ENCODE results near the gene AQP10. TPM values are rescaled to one million over a fixed set of nuclear protein-coding genes. Genes with fewer than 3 reads are reported as not detected.

The AQP10 gene
- total RNA-seq, 5 donors from 2014 or later (not counting 1 experiment from before 2014, with no cell fraction given): not detected

GRCh38 chr1:154329152-154329521 lies 8.2 kb downstream of the AQP10 start:
- H3K4me1 ChIP-seq (ENCODE audit: control insufficient read depth in 1 of 2, extremely low read depth in 1 of 2, insufficient read depth in 2 of 2, low read length in 2 of 2): peaks cover 36 to 73% of the 10 kb centered on the region in 2 experiments
- Mint-ChIP-seq H3K27me3 (no peaks in the 10 kb centered on the region), H3K27ac (peak overlapping the region; percentile 87 to 94), H3K9me3 (no peaks in the 10 kb centered on the region), H3K4me3 (peak overlapping the region; percentile 77 to 94 (median 80)), H3K36me3 (peaks cover 30% of the 10 kb centered on the region), H3K4me1 (peaks cover 67 to 76% (median 73%) of the 10 kb centered on the region in 3 donors)
- CTCF ChIA-PET: interaction anchor here in 1 of 2 donors (0.6 to 2.5 kb wide), 6 partner anchors 9 to 143 kb away, joined by 3 to 8 read pairs (median 3); no protein-coding TSS in a partner anchor
- peak overlapping the region; percentile 62 to 76 for H3K4me3 ChIP-seq (ENCODE audit: control insufficient read depth in 1 of 2, extremely low read depth in 1 of 2, low read length in 1 of 2)
- no peak for ATAC-seq (replicated peaks in 1 of 4)
- peak overlapping the region; percentile 75 for H3K27ac ChIP-seq (ENCODE audit: low read length)
- H3K9me3 ChIP-seq: no peaks in the 10 kb centered on the region
- peaks cover 12 to 37% of the 10 kb centered on the region in 2 donors for H3K36me3 ChIP-seq (ENCODE audit: control insufficient read depth in 2 of 2, extremely low read depth in 1 of 2, insufficient read depth in 1 of 2, low read length in 1 of 2)
- H3K27me3 ChIP-seq (replicated peaks in 1 of 2; ENCODE audit: control insufficient read depth in 2 of 2, extremely low read depth in 1 of 2, insufficient read depth in 2 of 2, low read length in 1 of 2): peaks cover 0 to 2% of the 10 kb centered on the region in 2 experiments
- POLR2A ChIA-PET: interaction anchor here (0.5 to 0.7 kb wide), 2 partner anchors 12 to 845 kb away, joined by 3 to 5 read pairs; no protein-coding TSS in a partner anchor
- WGBS (ENCODE audit: insufficient coverage): 70% methylated on average over 6 of the region's 6 CpGs
- DNase-seq: peak in 2 of 35 experiments; percentile 24 to 36

DNA sequence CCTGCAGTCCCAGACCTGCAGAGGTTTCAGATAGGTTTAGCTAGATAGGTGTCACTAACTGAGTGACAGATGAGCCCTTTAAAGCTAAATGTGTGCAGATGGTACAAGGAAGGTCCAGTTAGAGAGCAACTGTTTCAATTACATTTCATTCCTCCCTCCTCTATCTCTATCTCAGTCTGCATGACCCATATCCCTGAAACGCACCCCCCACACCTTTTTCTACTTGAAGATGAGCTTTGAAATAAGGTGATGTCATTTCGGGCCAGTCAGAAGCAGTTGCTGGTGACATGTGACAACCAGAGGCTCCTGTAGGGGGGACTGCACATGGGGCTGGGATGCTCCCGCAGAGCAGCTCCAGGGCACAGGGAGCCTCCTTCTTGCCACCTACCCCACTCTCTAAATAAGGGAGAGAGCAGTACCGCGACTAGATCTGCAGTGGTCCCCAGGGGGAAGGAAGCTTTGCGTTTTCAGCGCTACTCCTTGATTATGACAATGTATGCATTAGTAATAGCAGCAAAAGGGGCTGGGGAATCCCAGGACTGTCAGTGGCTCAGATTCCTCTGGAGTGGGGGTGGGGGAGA lies 8.7 kb downstream of the AQP10 start:
- peak overlapping the region; percentile 75 for H3K27ac ChIP-seq (ENCODE audit: low read length)
- H3K4me3 ChIP-seq (ENCODE audit: control insufficient read depth in 1 of 2, extremely low read depth in 1 of 2, low read length in 1 of 2): peak overlapping the region; percentile 62 to 76
- CTCF ChIA-PET: interaction anchor here in 1 of 2 donors (0.6 to 2.5 kb wide), 7 partner anchors 8 to 142 kb away, joined by 3 to 8 read pairs (median 3); no protein-coding TSS in a partner anchor

GRCh38 chr1:154330669-154331068 lies 9.8 kb downstream of the AQP10 start:
- peaks cover 78 to 88% (median 83%) of the 10 kb centered on the region in 3 donors for H3K4me1 Mint-ChIP-seq
- H3K9me3 Mint-ChIP-seq: no peaks in the 10 kb centered on the region
- H3K4me3 Mint-ChIP-seq: peak overlapping the region; percentile 29 to 94 (median 40)
- ChIA-PET CTCF (interaction anchor here in 1 of 2 donors (0.6 to 1.5 kb wide), 4 partner anchors 12 to 1729 kb away, joined by 3 to 6 read pairs (median 4); no protein-coding TSS in a partner anchor), POLR2A (no interaction called here)
- DNase-seq (peak in 1 of 35 experiments; percentile 42), ATAC-seq (replicated peaks in 1 of 4) (no peak)
- Histone ChIP-seq H3K9me3 (no peaks in the 10 kb centered on the region), H3K4me3 (ENCODE audit: control insufficient read depth in 1 of 2, extremely low read depth in 1 of 2, low read length in 1 of 2) (peak overlapping the region; percentile 0 to 62), H3K27me3 (replicated peaks in 1 of 2; ENCODE audit: control insufficient read depth in 2 of 2, extremely low read depth in 1 of 2, insufficient read depth in 2 of 2, low read length in 1 of 2) (no peaks in the 10 kb centered on the region), H3K27ac (ENCODE audit: low read length) (peak overlapping the region; percentile 75), H3K36me3 (ENCODE audit: control insufficient read depth in 2 of 2, extremely low read depth in 1 of 2, insufficient read depth in 1 of 2, low read length in 1 of 2) (peaks cover 12 to 48% of the 10 kb centered on the region in 2 donors), H3K4me1 (ENCODE audit: control insufficient read depth in 1 of 2, extremely low read depth in 1 of 2, insufficient read depth in 2 of 2, low read length in 2 of 2) (peaks cover 43 to 82% of the 10 kb centered on the region in 2 experiments)
- peaks cover 36% of the 10 kb centered on the region for H3K36me3 Mint-ChIP-seq
- no peaks in the 10 kb centered on the region for H3K27me3 Mint-ChIP-seq
- peak overlapping the region; percentile 87 to 94 for H3K27ac Mint-ChIP-seq

More for the DNA sequence above, 8.7 kb downstream of the AQP10 start:
- H3K36me3 Mint-ChIP-seq: peaks cover 33% of the 10 kb centered on the region
- no peaks in the 10 kb centered on the region for H3K27me3 Mint-ChIP-seq
- peak overlapping the region; percentile 87 to 94 for H3K27ac Mint-ChIP-seq
- peaks cover 12 to 42% of the 10 kb centered on the region in 2 donors for H3K36me3 ChIP-seq (ENCODE audit: control insufficient read depth in 2 of 2, extremely low read depth in 1 of 2, insufficient read depth in 1 of 2, low read length in 1 of 2)
- H3K27me3 ChIP-seq (replicated peaks in 1 of 2; ENCODE audit: control insufficient read depth in 2 of 2, extremely low read depth in 1 of 2, insufficient read depth in 2 of 2, low read length in 1 of 2): peaks cover 0 to 2% of the 10 kb centered on the region in 2 experiments
- H3K4me1 ChIP-seq (ENCODE audit: control insufficient read depth in 1 of 2, extremely low read depth in 1 of 2, insufficient read depth in 2 of 2, low read length in 2 of 2): peaks cover 36 to 73% of the 10 kb centered on the region in 2 experiments
- H3K4me3 Mint-ChIP-seq: peak overlapping the region; percentile 77 to 94 (median 80)
- no peaks in the 10 kb centered on the region for H3K9me3 ChIP-seq
- WGBS (ENCODE audit: insufficient coverage): 39% methylated on average over 2 of the region's 7 CpGs
- H3K4me1 Mint-ChIP-seq: peaks cover 67 to 77% (median 73%) of the 10 kb centered on the region in 3 donors
- ATAC-seq (replicated peaks in 1 of 4): peak in 1 of 4 experiments; percentile 9
- POLR2A ChIA-PET: interaction anchor here (0.5 to 0.7 kb wide), 5 partner anchors 8 to 845 kb away, joined by 3 to 7 read pairs (median 3); no protein-coding TSS in a partner anchor
- no peaks in the 10 kb centered on the region for H3K9me3 Mint-ChIP-seq
- peak in 11 of 35 experiments; percentile 24 to 63 (median 39) for DNase-seq

GRCh38 chr1:154334079-154335024 lies 13.5 kb downstream of the AQP10 start:
- peaks cover 56% of the 10 kb centered on the region for H3K36me3 Mint-ChIP-seq
- H3K9me3 Mint-ChIP-seq: no peaks in the 10 kb centered on the region
- H3K4me3 Mint-ChIP-seq: peak overlapping the region in 1 of 3 donors; percentile 54
- Histone ChIP-seq H3K27me3 (replicated peaks in 1 of 2; ENCODE audit: control insufficient read depth in 2 of 2, extremely low read depth in 1 of 2, insufficient read depth in 2 of 2, low read length in 1 of 2) (no peaks in the 10 kb centered on the region), H3K4me3 (ENCODE audit: control insufficient read depth in 1 of 2, extremely low read depth in 1 of 2, low read length in 1 of 2) (no peak overlapping the region), H3K27ac (ENCODE audit: low read length) (peak overlapping the region; percentile 75), H3K36me3 (ENCODE audit: control insufficient read depth in 2 of 2, extremely low read depth in 1 of 2, insufficient read depth in 1 of 2, low read length in 1 of 2) (peaks cover 18 to 68% of the 10 kb centered on the region in 2 donors), H3K4me1 (ENCODE audit: control insufficient read depth in 1 of 2, extremely low read depth in 1 of 2, insufficient read depth in 2 of 2, low read length in 2 of 2) (peaks cover 50 to 85% of the 10 kb centered on the region in 2 experiments), H3K9me3 (no peaks in the 10 kb centered on the region)
- ChIA-PET CTCF (interaction anchor here (0.5 to 4.7 kb wide), 32 partner anchors 8 to 622 kb away, joined by 3 to 87 read pairs (median 4); partner anchors contain the start of genes ATP8B2 (in 1 of the 2), HAX1 (in 1 of the 2), PBXIP1 (in 1 of the 2) and UBAP2L (in 1 of the 2)), POLR2A (interaction anchor here in 1 of 2 donors (0.9 to 1.6 kb wide), 2 partner anchors 8 to 16 kb away, joined by 3 to 6 read pairs; no protein-coding TSS in a partner anchor)
- ATAC-seq (replicated peaks in 1 of 4) (no peak), DNase-seq (no peak)
- 71% methylated on average over 3 of the region's 13 CpGs for WGBS (ENCODE audit: insufficient coverage)
- H3K27ac Mint-ChIP-seq: peak overlapping the region; percentile 92 to 95
- peaks cover 80 to 88% (median 83%) of the 10 kb centered on the region in 3 donors for H3K4me1 Mint-ChIP-seq
- H3K27me3 Mint-ChIP-seq: no peaks in the 10 kb centered on the region

GRCh38 chr1:154335025-154335714 lies 14.3 kb downstream of the AQP10 start:
- Histone ChIP-seq H3K4me3 (ENCODE audit: control insufficient read depth in 1 of 2, extremely low read depth in 1 of 2, low read length in 1 of 2) (no peak overlapping the region), H3K9me3 (no peaks in the 10 kb centered on the region), H3K27ac (ENCODE audit: low read length) (peak overlapping the region; percentile 75), H3K36me3 (ENCODE audit: control insufficient read depth in 2 of 2, extremely low read depth in 1 of 2, insufficient read depth in 1 of 2, low read length in 1 of 2) (peaks cover 14 to 76% of the 10 kb centered on the region in 2 donors), H3K4me1 (ENCODE audit: control insufficient read depth in 1 of 2, extremely low read depth in 1 of 2, insufficient read depth in 2 of 2, low read length in 2 of 2) (peaks cover 43 to 85% of the 10 kb centered on the region in 2 experiments), H3K27me3 (replicated peaks in 1 of 2; ENCODE audit: control insufficient read depth in 2 of 2, extremely low read depth in 1 of 2, insufficient read depth in 2 of 2, low read length in 1 of 2) (no peaks in the 10 kb centered on the region)
- ATAC-seq (replicated peaks in 1 of 4) (peak; percentile 89 to 95 (median 93)), DNase-seq (peak; percentile 80 to 97 (median 89))
- WGBS (ENCODE audit: insufficient coverage): 40% methylated on average over 5 of the region's 11 CpGs
- Mint-ChIP-seq H3K9me3 (no peaks in the 10 kb centered on the region), H3K4me1 (peaks cover 80 to 88% (median 83%) of the 10 kb centered on the region in 3 donors), H3K4me3 (peak overlapping the region in 2 of 3 donors; percentile 35 to 54), H3K27ac (peak overlapping the region; percentile 92 to 95), H3K27me3 (no peaks in the 10 kb centered on the region), H3K36me3 (peaks cover 58% of the 10 kb centered on the region)
- CTCF ChIA-PET: interaction anchor here (0.5 to 4.7 kb wide), 39 partner anchors 9 to 621 kb away, joined by 3 to 87 read pairs (median 5); partner anchors contain the start of genes ATP8B2 (in 1 of the 2), HAX1 (in 1 of the 2), PBXIP1 (in 1 of the 2) and UBAP2L (in 1 of the 2)
- POLR2A ChIA-PET: interaction anchor here (0.6 to 1.6 kb wide), 4 partner anchors 9 to 164 kb away, joined by 3 to 10 read pairs (median 6); partner anchors contain the start of gene ATP8B2 (in 1 of the 2)

All from T-cell (primary cell).